ENCODE results near the gene PHF19.

GRCh38 chr9:120921661-120922181, 44.7 kb upstream of the PHF19 start:
- TF ChIP-seq CTCF (IDR thresholded peaks at IDR 0.05) (no peak), POLR2AphosphoS5 (IDR thresholded peaks at IDR 0.05) (no peak)
